H9 (cell line): Measurements from ENCODE around the gene HEYL. TPM values are rescaled to one million over a fixed set of nuclear protein-coding genes. Genes with fewer than 3 reads are reported as not detected.

Experiments
- DNase-seq: peaks from one replicate; pipeline ENCODE4 v3.0.0-alpha.2; 2017
- H2AFZ ChIP-seq: one replicate; pipeline ENCODE4 v1.6.1; 2013; ENCODE audit warnings: mild to moderate bottlenecking, low read length, control low read depth, moderate library complexity
- H2AK5ac ChIP-seq: 2 replicates; pipeline ENCODE4 v1.6.1; 2013; ENCODE audit warnings: low read length, control low read depth, mixed read lengths; ENCODE audit not compliant: insufficient read length
- H2BK120ac ChIP-seq: one replicate; pipeline ENCODE4 v1.6.1; 2013; ENCODE audit warnings: low read depth, mild to moderate bottlenecking, low read length, control low read depth, inconsistent platforms; ENCODE audit not compliant: poor library complexity, severe bottlenecking
- H2BK12ac ChIP-seq: 2 replicates; pipeline ENCODE4 v1.6.1; 2013; ENCODE audit warnings: low read length, control low read depth, mixed read lengths, low read depth; ENCODE audit not compliant: insufficient read length
- H2BK15ac ChIP-seq: 2 replicates; pipeline ENCODE4 v1.6.1; 2013; ENCODE audit warnings: low read depth, low read length, control low read depth
- H2BK20ac ChIP-seq: one replicate; pipeline ENCODE4 v1.6.1; 2013; ENCODE audit warnings: low read depth, mild to moderate bottlenecking, low read length, control low read depth, inconsistent platforms; ENCODE audit not compliant: poor library complexity, severe bottlenecking
- H2BK5ac ChIP-seq: 2 replicates; pipeline ENCODE4 v1.6.1; 2013; ENCODE audit warnings: low read length, control low read depth, mixed read lengths; ENCODE audit not compliant: insufficient read length
- H3K14ac ChIP-seq: 2 replicates; pipeline ENCODE4 v1.6.1; 2013; ENCODE audit warnings: low read length, control low read depth; ENCODE audit not compliant: insufficient read depth
- H3K18ac ChIP-seq: 2 replicates; pipeline ENCODE4 v1.6.1; 2013; ENCODE audit warnings: low read depth, mild to moderate bottlenecking, mixed read lengths, low read length, control low read depth; ENCODE audit not compliant: insufficient read length
- H3K23ac ChIP-seq: 2 replicates; pipeline ENCODE4 v1.6.1; 2013; ENCODE audit warnings: low read length, control low read depth, mixed read lengths, low read depth; ENCODE audit not compliant: insufficient read length
- H3K23me2 ChIP-seq: 2 replicates; pipeline ENCODE4 v1.6.1; 2013; ENCODE audit warnings: low read depth, mild to moderate bottlenecking, mixed read lengths, low read length, control low read depth; ENCODE audit not compliant: insufficient read length, poor library complexity, severe bottlenecking
- H3K27ac ChIP-seq: 2 replicates; pipeline ENCODE4 v1.5.1; 2013; ENCODE audit warnings: low read length, control low read depth, mixed read lengths, low read depth; ENCODE audit not compliant: insufficient read length
- H3K27me3 ChIP-seq: 2 replicates; pipeline ENCODE4 v1.6.1; 2013; ENCODE audit warnings: low read length, control low read depth, inconsistent platforms; ENCODE audit not compliant: insufficient read depth
- H3K4ac ChIP-seq: 2 replicates; pipeline ENCODE4 v1.6.1; 2013; ENCODE audit warnings: low read depth, mild to moderate bottlenecking, control low read depth, inconsistent platforms, low read length, moderate library complexity
- H3K4me1 ChIP-seq: 2 replicates; pipeline ENCODE4 v1.6.1; 2013; ENCODE audit warnings: low read length, control low read depth, inconsistent platforms; ENCODE audit not compliant: insufficient read depth
- H3K4me2 ChIP-seq: 2 replicates; pipeline ENCODE4 v1.6.1; 2013; ENCODE audit warnings: low read length, control low read depth, mixed read lengths; ENCODE audit not compliant: insufficient read length, insufficient read depth
- H3K56ac ChIP-seq: 2 replicates; pipeline ENCODE4 v1.6.1; 2013; ENCODE audit warnings: low read depth, mild to moderate bottlenecking, mixed read lengths, low read length, control low read depth; ENCODE audit not compliant: insufficient read length
- H3K79me1 ChIP-seq: 2 replicates; pipeline ENCODE4 v1.6.1; 2013; ENCODE audit warnings: low read depth, mild to moderate bottlenecking, moderate library complexity, low read length, control low read depth, inconsistent platforms; ENCODE audit not compliant: insufficient read depth, poor library complexity, severe bottlenecking
- H3K79me2 ChIP-seq: 2 replicates; pipeline ENCODE4 v1.6.1; 2013; ENCODE audit warnings: low read length, control low read depth, inconsistent platforms; ENCODE audit not compliant: insufficient read depth
- H3K9ac ChIP-seq: 2 replicates; pipeline ENCODE4 v1.6.1; 2013; ENCODE audit warnings: low read length, control low read depth, mixed read lengths; ENCODE audit not compliant: insufficient read length; ENCODE audit errors: extremely low read depth
- H3K9me3 ChIP-seq: one replicate; pipeline ENCODE4 v1.6.1; 2013; ENCODE audit warnings: low read depth, low read length, inconsistent platforms; ENCODE audit not compliant: control insufficient read depth
- H3T11ph ChIP-seq: one replicate; pipeline ENCODE4 v1.6.1; 2013; ENCODE audit warnings: mild to moderate bottlenecking, low read length, control low read depth, inconsistent platforms
- H4K20me1 ChIP-seq: one replicate; pipeline ENCODE4 v1.6.1; 2013; ENCODE audit not compliant: control insufficient read depth, insufficient read length, insufficient read depth
- H4K5ac ChIP-seq: 2 replicates; pipeline ENCODE4 v1.6.1; 2013; ENCODE audit warnings: low read depth, mild to moderate bottlenecking, mixed read lengths, low read length, control low read depth; ENCODE audit not compliant: insufficient read length
- H4K8ac ChIP-seq: replicated peaks from 2 replicates; pipeline ENCODE4 v1.6.1; 2013; ENCODE audit warnings: low read length, control low read depth, mixed read lengths, low read depth; ENCODE audit not compliant: insufficient read length
- H4K91ac ChIP-seq: 2 replicates; pipeline ENCODE4 v1.6.1; 2013; ENCODE audit warnings: low read depth, mild to moderate bottlenecking, moderate library complexity, mixed read lengths, low read length, control low read depth; ENCODE audit not compliant: insufficient read length
- H3K27ac Mint-ChIP-seq, 3 experiments: 2 replicates in 2 of 3; 3 replicates in 1 of 3; pipeline ENCODE4 v1.8.0; 2020 to 2021; ENCODE audit warnings: mixed read lengths in 3 of 3, mild to moderate bottlenecking in 1 of 3, moderate library complexity in 1 of 3
- H3K27me3 Mint-ChIP-seq: 2 replicates; pipeline ENCODE4 v1.8.0; 2021; ENCODE audit warnings: low read depth, mild to moderate bottlenecking, moderate library complexity, mixed read lengths
- H3K36me3 Mint-ChIP-seq, 3 experiments: 2 replicates in 2 of 3; 3 replicates in 1 of 3; pipeline ENCODE4 v1.8.0; 2020 to 2021; ENCODE audit warnings: low read depth in 3 of 3, mixed read lengths in 3 of 3; ENCODE audit not compliant: insufficient read depth in 1 of 3
- H3K4me1 Mint-ChIP-seq, 2 experiments: 2 replicates each; pipeline ENCODE4 v1.8.0; 2020; ENCODE audit warnings: mixed read lengths in 2 of 2
- H3K4me3 Mint-ChIP-seq, 2 experiments: 2 replicates in 1 of 2; 3 replicates in 1 of 2; pipeline ENCODE4 v1.8.0; 2020 to 2021; ENCODE audit warnings: mild to moderate bottlenecking in 2 of 2, mixed read lengths in 2 of 2, moderate library complexity in 1 of 2
- H3K9me3 Mint-ChIP-seq, 2 experiments: 2 replicates in 1 of 2; 3 replicates in 1 of 2; pipeline ENCODE4 v1.8.0; 2020; ENCODE audit warnings: mild to moderate bottlenecking in 2 of 2, mixed read lengths in 2 of 2, moderate library complexity in 1 of 2
- CTCF ChIP-seq: fragments of 200-600 bp; sonication (generic); conservative IDR thresholded peaks from 3 replicates; pipeline ENCODE4 v1.8.0; 2021; ENCODE audit warnings: antibody characterized with exemption, mild to moderate bottlenecking
- WGBS: extraction: QIAGEN DNeasy Blood & Tissue Kit; methylation state at CpG from one replicate; pipeline ENCODE4 v1.1.7; 2013; ENCODE audit warnings: missing lambda C conversion rate, low lambda C conversion rate, mixed read lengths; ENCODE audit not compliant: insufficient read length; ENCODE audit errors: extremely low coverage; 5-methylcytosine and 5-hydroxymethylcytosine counted together
- total RNA-seq: library from RNA; stranded (reverse); gene quantifications from 2 replicates; pipeline ENCODE4 v1.2.1, GENCODE V29; 2021

Gene HEYL
- total RNA-seq, 1 experiment from 2014 or later, result 1.9 TPM

GRCh38 chr1:39672551-39672947 is 33.1 kb upstream of the HEYL start:
- Mint-ChIP-seq H3K4me3 (peak overlapping the region; percentile 51 to 75), H3K36me3 (no peaks in the 10 kb centered on the region; a peak in 1 of 7 replicates), H3K9me3 (no peaks in the 10 kb centered on the region), H3K27me3 (peaks cover 99% of the 10 kb centered on the region), H3K27ac (no peak overlapping the region), H3K4me1 (peaks cover 0 to 9% of the 10 kb centered on the region in 2 experiments; a peak in 2 of 4 replicates)
- no peak overlapping the region for H4K91ac ChIP-seq
- H3K9ac ChIP-seq, result no peak overlapping the region
- H2BK120ac ChIP-seq, result no peak overlapping the region
- H3K27ac ChIP-seq, result no peak overlapping the region
- H2BK12ac ChIP-seq, result no peak overlapping the region
- no peak overlapping the region for H3K23ac ChIP-seq
- H4K8ac ChIP-seq, result no peak overlapping the region
- WGBS, result no CpG with 5 or more reads among the region's 12 CpGs
- peaks cover 75% of the 10 kb centered on the region for H3K27me3 ChIP-seq
- H2AFZ ChIP-seq, result no peak overlapping the region
- H3K4ac ChIP-seq, result no peak overlapping the region
- H3K56ac ChIP-seq, result no peak overlapping the region
- H2AK5ac ChIP-seq, result no peak overlapping the region
- no peak overlapping the region for H4K5ac ChIP-seq
- no peaks in the 10 kb centered on the region for H3K79me1 ChIP-seq
- no peak overlapping the region for H3K14ac ChIP-seq
- no peaks in the 10 kb centered on the region for H3K4me1 ChIP-seq
- H2BK5ac ChIP-seq, result no peak overlapping the region
- H3K18ac ChIP-seq, result no peak overlapping the region
- peaks cover 7% of the 10 kb centered on the region for H3K23me2 ChIP-seq
- peak; percentile 68 for DNase-seq
- no peak overlapping the region for H3T11ph ChIP-seq
- peak overlapping the region; percentile 62 for H3K4me2 ChIP-seq
- H3K9me3 ChIP-seq, result no peaks in the 10 kb centered on the region
- H3K79me2 ChIP-seq, result no peaks in the 10 kb centered on the region
- no peak overlapping the region for H2BK15ac ChIP-seq
- no peaks in the 10 kb centered on the region for H4K20me1 ChIP-seq
- H2BK20ac ChIP-seq, result no peak overlapping the region
- TF ChIP-seq CTCF, result peak; percentile 78
